GM18909 (cell line): ENCODE measurements around the gene PRXL2A.
"Not testable (repeated sequence)": the region's sequence is repeated elsewhere in the genome, so short reads cannot be mapped to it uniquely, and the experiment has no call there.

Experiments
- ATAC-seq: cut with Tn5 transposase; IDR thresholded peaks from one replicate; pipeline ENCODE4 v1.9.1; 2021; ENCODE audit warnings: mild to moderate bottlenecking; ENCODE audit not compliant: unreplicated experiment, poor library complexity

Gene PRXL2A

GRCh38 chr10:80410578-80411145 is 2.3 kb downstream of the PRXL2A start:
- no peak for ATAC-seq

- no peak for ATAC-seq
Observed at GRCh38 chr10:80411267-80411668, 2.9 kb downstream of the PRXL2A start.

- no peak for ATAC-seq
Observed at GRCh38 chr10:80411681-80412220, 3.4 kb downstream of the PRXL2A start.

- no peak for ATAC-seq
Observed at GRCh38 chr10:80412486-80412885, 4.1 kb downstream of the PRXL2A start.

GRCh38 chr10:80413271-80413996 is 5.1 kb downstream of the PRXL2A start:
- ATAC-seq, result no peak

GRCh38 chr10:80414142-80414895 is 6.0 kb downstream of the PRXL2A start:
- ATAC-seq, result no peak

- ATAC-seq, result no peak
Observed at GRCh38 chr10:80415734-80416478, 7.6 kb downstream of the PRXL2A start.

- no peak for ATAC-seq
Observed at GRCh38 chr10:80416479-80417098, 8.2 kb downstream of the PRXL2A start.

- ATAC-seq, result not testable (repeated sequence)
Observed at GRCh38 chr10:80417256-80417655, 8.9 kb downstream of the PRXL2A start.

GRCh38 chr10:80421050-80421706 is 12.8 kb downstream of the PRXL2A start:
- peak; percentile 23 for ATAC-seq

GRCh38 chr10:80421707-80422536 is 13.6 kb downstream of the PRXL2A start:
- ATAC-seq, result peak; percentile 94

- no peak for ATAC-seq
Observed at GRCh38 chr10:80425901-80426300, 17.6 kb downstream of the PRXL2A start.

- ATAC-seq, result no peak
Observed at GRCh38 chr10:80427541-80427940, 19.2 kb downstream of the PRXL2A start.

- no peak for ATAC-seq
Observed at GRCh38 chr10:80429521-80429973, 21.2 kb downstream of the PRXL2A start.

GRCh38 chr10:80433134-80433533 is 24.8 kb downstream of the PRXL2A start:
- no peak for ATAC-seq

GRCh38 chr10:80436446-80437098 is 28.2 kb downstream of the PRXL2A start:
- no peak for ATAC-seq

GRCh38 chr10:80437227-80437626 is 28.9 kb downstream of the PRXL2A start:
- ATAC-seq, result no peak

GRCh38 chr10:80441831-80442230 is 33.5 kb downstream of the PRXL2A start:
- ATAC-seq, result no peak
